ENCODE results near the gene ANO4. TPM values are rescaled to one million over a fixed set of nuclear protein-coding genes. Genes with fewer than 3 reads are reported as not detected.

ANO4 gene
- total RNA-seq, 4 donors from 2014 or later = 0.06 TPM; not detected in 3

DNA sequence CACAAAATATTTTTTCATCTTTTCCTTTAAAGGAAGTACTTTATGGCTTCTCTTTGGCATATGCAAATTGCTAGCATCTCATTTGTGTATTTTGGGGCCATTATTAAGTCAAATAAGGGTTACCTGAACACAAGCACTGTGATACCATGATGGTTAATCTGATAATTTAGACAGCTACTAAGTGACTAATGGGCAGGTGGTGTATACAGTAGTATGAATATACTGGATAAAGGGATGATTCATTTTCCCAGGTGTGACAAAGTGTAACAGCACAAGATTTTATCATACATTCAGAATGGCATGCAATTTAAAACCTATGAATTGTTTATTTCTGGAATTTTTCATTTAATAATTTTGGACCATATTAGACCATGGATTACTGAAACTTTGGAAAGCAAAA, 27.2 kb upstream of the ANO4 start:
- intact Hi-C loops (cut with DNase I; ENCODE audit: low total_unique reads) = no loop called here
- no peak for DNase-seq (ENCODE audit: low spot score in 2 of 2)
- no peak overlapping the region for H3K4me3 ChIP-seq (ENCODE audit: low read depth, poor library complexity, severe bottlenecking)
- TF ChIP-seq POLR2A (IDR thresholded peaks at IDR 0.05) (no peak), CTCF (IDR thresholded peaks at IDR 0.05) (no peak)

DNA sequence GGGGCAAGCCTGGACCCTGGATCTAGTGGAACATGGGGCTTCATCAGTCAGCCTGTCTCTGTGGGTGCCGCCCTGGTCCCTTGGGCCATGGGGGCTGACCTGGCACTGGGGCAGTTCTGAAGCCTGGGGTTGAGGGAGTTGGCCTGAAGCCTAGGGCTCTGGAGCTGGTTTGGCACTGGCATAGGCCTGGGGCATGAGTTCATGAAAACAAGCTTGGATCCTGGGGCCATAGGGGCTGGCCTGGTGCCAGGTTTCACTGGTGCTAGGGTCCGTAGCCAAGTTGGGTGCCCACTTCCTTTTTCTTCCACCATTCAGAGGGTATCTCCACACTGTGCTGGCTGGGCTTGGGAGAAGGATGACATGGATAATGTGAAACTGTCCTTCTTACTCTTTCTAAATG, 26.6 kb upstream of the ANO4 start:
- no peak for DNase-seq (ENCODE audit: low spot score in 2 of 2)
- intact Hi-C loops (cut with DNase I; ENCODE audit: low total_unique reads) = no loop called here
- H3K4me3 ChIP-seq (ENCODE audit: low read depth, poor library complexity, severe bottlenecking) = no peak overlapping the region
- no peak for TF ChIP-seq CTCF (IDR thresholded peaks at IDR 0.05)
- TF ChIP-seq POLR2A (IDR thresholded peaks at IDR 0.05) = no peak
- WGBS, 2 donors = 67 to 80% methylated on average over 2 of the region's 2 CpGs

DNA sequence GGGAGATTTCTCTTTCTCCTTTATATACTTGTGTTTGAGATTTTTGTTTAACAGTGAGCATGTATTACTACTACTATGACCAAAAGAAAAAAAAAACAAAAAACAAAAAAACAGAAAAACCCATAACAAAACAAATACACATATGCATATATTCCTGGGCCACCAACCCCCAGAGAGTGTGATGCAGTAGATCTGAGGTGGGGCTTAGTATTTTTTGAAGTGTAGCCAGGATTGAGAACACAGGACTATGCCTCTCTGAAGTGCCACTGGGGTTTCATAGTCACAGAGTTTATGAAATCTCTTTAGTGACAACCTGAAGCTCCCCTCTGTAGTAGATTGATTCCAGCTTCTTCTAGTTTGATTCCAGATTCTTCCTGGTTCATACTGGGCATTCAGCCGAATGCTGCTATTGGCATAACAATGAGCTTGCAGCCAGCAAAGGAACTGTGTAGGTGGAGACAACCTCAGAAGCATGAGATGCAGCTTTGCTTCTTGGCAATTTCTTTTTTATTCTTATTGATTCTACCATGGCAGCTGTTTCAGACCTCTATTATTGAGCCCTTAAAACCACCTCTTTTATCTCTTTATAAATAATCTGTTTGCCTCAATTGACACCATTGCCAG, 15.5 kb upstream of the ANO4 start:
- no peak for TF ChIP-seq POLR2A (IDR thresholded peaks at IDR 0.05)
- TF ChIP-seq CTCF (IDR thresholded peaks at IDR 0.05) = no peak
- 24 to 38% methylated on average over 1 of the region's 1 CpG for WGBS, 2 donors
- intact Hi-C loops (cut with DNase I; ENCODE audit: low total_unique reads) = no loop called here
- H3K4me3 ChIP-seq (ENCODE audit: low read depth, poor library complexity, severe bottlenecking) = no peak overlapping the region
- no peak for DNase-seq (ENCODE audit: low spot score in 2 of 2)

DNA sequence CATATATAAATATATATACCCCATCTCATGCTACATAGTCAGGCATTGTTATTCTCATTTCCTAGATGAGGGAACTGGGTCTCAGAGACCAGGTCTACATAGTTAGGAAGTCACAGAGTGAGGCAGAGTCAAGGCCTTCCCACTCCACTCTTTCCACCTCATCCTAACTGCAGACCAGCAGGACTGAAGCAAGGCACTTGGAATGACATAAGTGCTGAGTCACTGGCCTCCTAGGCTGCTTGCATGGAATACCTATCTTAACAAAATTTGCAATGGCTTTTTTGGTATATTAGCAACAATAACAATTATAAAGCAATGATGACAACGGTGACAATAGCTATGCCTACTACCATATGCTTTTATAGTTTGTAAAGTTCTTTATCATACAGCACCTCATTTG, 5.4 kb upstream of the ANO4 start:
- TF ChIP-seq POLR2A (IDR thresholded peaks at IDR 0.05) = no peak
- no peak for TF ChIP-seq CTCF (IDR thresholded peaks at IDR 0.05)
- WGBS, 2 donors = 95 to 97% methylated on average over 1 of the region's 1 CpG
- no peak overlapping the region for H3K4me3 ChIP-seq (ENCODE audit: low read depth, poor library complexity, severe bottlenecking)

DNA sequence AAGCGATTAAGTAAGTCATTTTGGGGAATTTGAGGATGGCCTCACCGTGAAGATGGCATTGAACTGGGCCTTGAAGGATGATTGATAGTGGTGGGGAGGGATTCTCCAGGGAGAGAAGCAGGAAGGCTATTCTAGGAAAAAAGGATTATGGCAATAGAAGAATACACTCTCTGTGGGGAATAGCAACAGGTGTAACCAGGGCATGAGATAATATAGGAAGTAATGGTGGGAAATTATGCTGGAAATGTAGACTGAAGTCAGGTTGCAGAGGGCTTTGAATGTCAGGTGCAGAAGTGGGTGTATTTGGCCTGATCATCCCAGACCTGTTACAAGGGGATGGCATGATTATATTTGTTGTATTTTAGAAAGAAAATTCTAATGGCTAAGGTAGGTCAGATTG, 4.6 kb upstream of the ANO4 start:
- whole genome bisulfite sequencing, 2 donors = 84 to 91% methylated on average over 2 of the region's 2 CpGs
- no peak overlapping the region for H3K4me3 ChIP-seq (ENCODE audit: low read depth, poor library complexity, severe bottlenecking)
- intact Hi-C loops (cut with DNase I; ENCODE audit: low total_unique reads) = no loop called here
- TF ChIP-seq POLR2A (IDR thresholded peaks at IDR 0.05) (no peak), CTCF (IDR thresholded peaks at IDR 0.05) (no peak)
- DNase-seq (ENCODE audit: low spot score in 2 of 2) = no peak

More for the DNA sequence above, 5.4 kb upstream of the ANO4 start:
- no peak for DNase-seq (ENCODE audit: low spot score in 2 of 2)
- intact Hi-C loops (cut with DNase I; ENCODE audit: low total_unique reads) = no loop called here

- TF ChIP-seq CTCF (IDR thresholded peaks at IDR 0.05) (no peak), POLR2A (IDR thresholded peaks at IDR 0.05) (no peak)
- intact Hi-C loops (cut with DNase I; ENCODE audit: low total_unique reads) = no loop called here
- H3K4me3 ChIP-seq (ENCODE audit: low read depth, poor library complexity, severe bottlenecking) = no peak overlapping the region
- no peak for DNase-seq (ENCODE audit: low spot score in 2 of 2)
- 80 to 88% methylated on average over 1 of the region's 1 CpG for WGBS, 2 donors
These were observed 4.0 kb upstream of the ANO4 start for GRCh38 chr12:100790552-100790951.

Data from lower leg skin (tissue), 4 donors.